Endothelial cell of umbilical vein (primary cell): ENCODE results near the gene LRCH1. TPM values are rescaled to one million over a fixed set of nuclear protein-coding genes. Genes with fewer than 3 reads are reported as not detected.

ENCODE experiments used
- BruUV-seq: library from RNA; stranded (reverse); fragments of 400-500 nt; replicated peaks from 2 replicates; lab custom pipeline; 2021; lab: Mats Ljungman, UMichigan
- CTCF ChIA-PET: fragments of 300-600, 350-600 bp; sonication (Branson Sonifier 250); formaldehyde crosslinking; loops from one replicate; lab custom pipeline; 2021; ENCODE audit warnings: antibody characterized with exemption, inconsistent platforms; lab: Charles Lee
- POLR2A ChIA-PET: fragments of 300-600, 350-600 bp; sonication (Branson Sonifier 250); formaldehyde crosslinking; loops from one replicate; lab custom pipeline; 2021; ENCODE audit warnings: antibody characterized with exemption, inconsistent platforms; lab: Charles Lee
- DNase-seq: peaks from one replicate; pipeline ENCODE4 v3.0.0-alpha.2; 2011; ENCODE audit warnings: low read depth, low spot score
- FAIRE-seq: peaks from 2 replicates; lab custom pipeline; 2011; peaks lifted over from hg19 to GRCh38; lab: Jason Lieb, UNC
- H2AFZ ChIP-seq: 2 replicates; pipeline ENCODE4 v1.6.0; 2012; ENCODE audit warnings: low read depth, low read length, control low read depth, inconsistent platforms
- H3K27ac ChIP-seq: 2 replicates; pipeline ENCODE4 v1.5.1; 2011; ENCODE audit warnings: low read depth, mild to moderate bottlenecking, control low read depth, low read length, moderate library complexity; ENCODE audit not compliant: insufficient read depth
- H3K27me3 ChIP-seq, 2 experiments: 2 replicates each; pipeline versions ENCODE4 v1.6.0 to v1.6.1; 2011; ENCODE audit warnings: low read length in 2 of 2, mixed read lengths in 1 of 2; ENCODE audit not compliant: control insufficient read depth in 2 of 2, insufficient read depth in 2 of 2
- H3K36me3 ChIP-seq, 2 experiments: 2 replicates in 1 of 2; 3 replicates in 1 of 2; pipeline ENCODE4 v1.5.1; 2011; ENCODE audit warnings: low read length in 2 of 2, mild to moderate bottlenecking in 1 of 2, moderate library complexity in 1 of 2; ENCODE audit not compliant: control insufficient read depth in 2 of 2, insufficient read depth in 2 of 2; ENCODE audit errors: extremely low read depth in 1 of 2
- H3K4me1 ChIP-seq: 3 replicates; pipeline ENCODE4 v1.5.1; 2011; ENCODE audit warnings: mild to moderate bottlenecking, low read length; ENCODE audit not compliant: control insufficient read depth, insufficient read depth; ENCODE audit errors: extremely low read depth
- H3K4me2 ChIP-seq: 2 replicates; pipeline ENCODE4 v1.6.1; 2011; ENCODE audit warnings: low read length, control low read depth, mixed read lengths; ENCODE audit not compliant: insufficient read depth
- H3K4me3 ChIP-seq, 3 experiments: fragments of 200-600 bp in 1 of 3; sonication (generic), shearing (Covaris generic) in 1 of 3; replicated peaks in 1 of 3; 2 replicates each; pipeline ENCODE4 v1.5.1; 2011 to 2016; ENCODE audit warnings: control low read depth in 3 of 3, low read length in 3 of 3, mild to moderate bottlenecking in 2 of 3, inconsistent platforms in 1 of 3, low read depth in 1 of 3, moderate library complexity in 1 of 3; ENCODE audit not compliant: insufficient read depth in 1 of 3
- H3K79me2 ChIP-seq: 2 replicates; pipeline ENCODE4 v1.6.0; 2012; ENCODE audit warnings: low read length, inconsistent platforms; ENCODE audit not compliant: control insufficient read depth, insufficient read depth
- H3K9ac ChIP-seq: replicated peaks from 2 replicates; pipeline ENCODE3; 2011; ENCODE audit warnings: low read length, control low read depth; ENCODE audit not compliant: insufficient read depth; ENCODE audit errors: extremely low read depth
- H3K9me1 ChIP-seq: replicated peaks from 3 replicates; pipeline ENCODE4 v1.6.0; 2011; ENCODE audit warnings: mild to moderate bottlenecking, low read length; ENCODE audit not compliant: control insufficient read depth, insufficient read depth; ENCODE audit errors: extremely low read depth
- H3K9me3 ChIP-seq: replicated peaks from 2 replicates; pipeline ENCODE4 v1.5.1; 2012; ENCODE audit warnings: low read length, inconsistent platforms; ENCODE audit not compliant: control insufficient read depth, insufficient read depth
- H4K20me1 ChIP-seq: replicated peaks from 2 replicates; pipeline ENCODE3; 2011; ENCODE audit warnings: mild to moderate bottlenecking, low read length; ENCODE audit not compliant: control insufficient read depth, insufficient read depth; ENCODE audit errors: extremely low read depth
- EZH2 ChIP-seq: IDR thresholded peaks from 2 replicates; pipeline ENCODE4 v1.6.1; 2012; ENCODE audit warnings: borderline replicate concordance, low read depth, mild to moderate bottlenecking, moderate library complexity, low read length, inconsistent platforms; ENCODE audit not compliant: severe bottlenecking
- FOS ChIP-seq: IDR thresholded peaks from 2 replicates; pipeline ENCODE4 v1.6.1; 2011; ENCODE audit warnings: mild to moderate bottlenecking, low read length, moderate library complexity, borderline replicate concordance; ENCODE audit not compliant: insufficient read depth
- GATA2 ChIP-seq: IDR thresholded peaks from 2 replicates; pipeline ENCODE4 v1.7.0; 2011; ENCODE audit warnings: low read depth, mild to moderate bottlenecking, moderate library complexity, mixed read lengths, low read length; ENCODE audit not compliant: insufficient read length, insufficient read depth
- JUN ChIP-seq: IDR thresholded peaks from 2 replicates; pipeline ENCODE4 v1.6.1; 2011; ENCODE audit warnings: borderline replicate concordance, low read depth; ENCODE audit not compliant: insufficient read length, insufficient read depth
- MYC ChIP-seq: IDR thresholded peaks from one replicate; pipeline ENCODE4 v1.6.1; 2011; ENCODE audit warnings: mild to moderate bottlenecking, low read depth, low read length
- POLR2A ChIP-seq: IDR thresholded peaks from 2 replicates; pipeline ENCODE4 v1.6.1; 2012; ENCODE audit warnings: low read depth, mild to moderate bottlenecking, control low read depth, low read length
- POLR2AphosphoS5 ChIP-seq: IDR thresholded peaks from 2 replicates; pipeline ENCODE4 v1.6.1; 2012; ENCODE audit warnings: low read depth, mild to moderate bottlenecking, control low read depth, low read length, moderate library complexity; ENCODE audit not compliant: insufficient read depth
- dilution Hi-C: fragments of 300-500 bp; cut with MboI; formaldehyde crosslinking; loops from one replicate; pipeline ENCODE4 v1.15.0; 2019; ENCODE audit warnings: low sequenced_read_pairs; ENCODE audit not compliant: extremely low pct_ligation_motif_present
- intact Hi-C: fragments of 100-400 bp; cut with micrococcal nuclease; formaldehyde crosslinking; loops from one replicate; pipeline ENCODE4 v1.10.0; 2022
- polyA plus RNA-seq, 4 experiments: library from polyadenylated mRNA; depleted of rRNA in 3 of 4; stranded (reverse) in 3 of 4; unstranded in 1 of 4; fragments of >200 nt; gene quantifications; 2 replicates each; pipeline versions ENCODE4 v1.2.1 to v1.2.3, GENCODE V29; 2011 to 2012; ENCODE audit warnings: missing spikeins in 1 of 4
- total RNA-seq: library from RNA; stranded (reverse); gene quantifications from 2 replicates; pipeline ENCODE4 v1.2.3, GENCODE V29; 2021
- TF ChIP-seq, protein P1 (sequence below), 2 donors: IDR thresholded peaks; 1 replicate in 1 of 2; 2 replicates in 1 of 2; pipeline ENCODE4 v1.5.1; 2011; ENCODE audit warnings: low read length in 2 of 2, mild to moderate bottlenecking in 2 of 2, moderate library complexity in 2 of 2, control low read depth in 1 of 2, inconsistent platforms in 1 of 2, low read depth in 1 of 2; ENCODE audit not compliant: insufficient read depth in 1 of 2; ENCODE audit errors: extremely low read depth in 1 of 2
- TF ChIP-seq, protein P2 (sequence below): IDR thresholded peaks from 2 replicates; pipeline ENCODE4 v1.6.1; 2011; ENCODE audit not compliant: insufficient read depth, insufficient read length

Gene LRCH1
- total and polyA plus RNA-seq, 2 donors (not counting 3 experiments of a cell fraction or from before 2014, with no cell fraction given): 5.4 to 16.5 TPM

DNA sequence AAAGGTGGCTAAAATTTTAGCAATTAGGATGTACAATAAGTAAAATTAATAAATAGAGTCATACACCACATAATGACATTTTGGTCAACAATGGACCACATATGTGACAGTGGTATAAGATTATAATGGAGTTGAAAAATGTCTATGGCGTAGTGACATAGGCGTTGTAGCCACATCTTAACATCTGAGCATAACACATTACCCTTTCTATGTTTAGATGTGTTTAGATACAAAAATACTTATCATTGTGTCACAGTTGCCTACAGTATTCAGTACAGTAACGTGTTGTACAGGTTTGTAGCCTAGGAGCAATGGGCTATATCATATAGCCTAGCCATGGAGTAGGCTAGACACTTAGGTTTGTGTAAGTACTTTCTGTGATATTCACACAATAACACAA is 111.2 kb downstream of the LRCH1 start:
- H2AFZ ChIP-seq: no peak overlapping the region
- peaks cover 19% of the 10 kb centered on the region for H3K79me2 ChIP-seq
- no peak overlapping the region for H3K9ac ChIP-seq
- H3K27ac ChIP-seq: peak overlapping the region; percentile 69
- intact Hi-C loops (no loop called here), dilution Hi-C loops (no loop called here)
- H3K4me3 ChIP-seq: no peak overlapping the region
- no peaks in the 10 kb centered on the region for H3K9me3 ChIP-seq
- BruUV-seq: TSS peak; percentile 13
- TF ChIP-seq POLR2AphosphoS5 (no peak), GATA2 (no peak), POLR2A (no peak), MYC (no peak), FOS (no peak), JUN (no peak), EZH2 (no peak)
- TF ChIP-seq, protein P1, sequence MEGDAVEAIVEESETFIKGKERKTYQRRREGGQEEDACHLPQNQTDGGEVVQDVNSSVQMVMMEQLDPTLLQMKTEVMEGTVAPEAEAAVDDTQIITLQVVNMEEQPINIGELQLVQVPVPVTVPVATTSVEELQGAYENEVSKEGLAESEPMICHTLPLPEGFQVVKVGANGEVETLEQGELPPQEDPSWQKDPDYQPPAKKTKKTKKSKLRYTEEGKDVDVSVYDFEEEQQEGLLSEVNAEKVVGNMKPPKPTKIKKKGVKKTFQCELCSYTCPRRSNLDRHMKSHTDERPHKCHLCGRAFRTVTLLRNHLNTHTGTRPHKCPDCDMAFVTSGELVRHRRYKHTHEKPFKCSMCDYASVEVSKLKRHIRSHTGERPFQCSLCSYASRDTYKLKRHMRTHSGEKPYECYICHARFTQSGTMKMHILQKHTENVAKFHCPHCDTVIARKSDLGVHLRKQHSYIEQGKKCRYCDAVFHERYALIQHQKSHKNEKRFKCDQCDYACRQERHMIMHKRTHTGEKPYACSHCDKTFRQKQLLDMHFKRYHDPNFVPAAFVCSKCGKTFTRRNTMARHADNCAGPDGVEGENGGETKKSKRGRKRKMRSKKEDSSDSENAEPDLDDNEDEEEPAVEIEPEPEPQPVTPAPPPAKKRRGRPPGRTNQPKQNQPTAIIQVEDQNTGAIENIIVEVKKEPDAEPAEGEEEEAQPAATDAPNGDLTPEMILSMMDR (IDR thresholded peaks at IDR 0.05; ENCODE audit: extremely low read depth in 1 of 2, insufficient read depth in 1 of 2, low read depth in 1 of 2, low read length in 2 of 2): no peak
- TF ChIP-seq, protein P2, sequence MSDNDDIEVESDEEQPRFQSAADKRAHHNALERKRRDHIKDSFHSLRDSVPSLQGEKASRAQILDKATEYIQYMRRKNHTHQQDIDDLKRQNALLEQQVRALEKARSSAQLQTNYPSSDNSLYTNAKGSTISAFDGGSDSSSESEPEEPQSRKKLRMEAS: no peak
- ChIA-PET CTCF (interaction anchor here (1.1 to 1.9 kb wide), 5 partner anchors 10 to 113 kb away, joined by 3 to 6 read pairs (median 3); no protein-coding TSS in a partner anchor), POLR2A (no interaction called here)
- FAIRE-seq (no peak), DNase-seq (no peak)
- no peak overlapping the region for H3K4me2 ChIP-seq
- no peaks in the 10 kb centered on the region for H3K27me3 ChIP-seq
- H4K20me1 ChIP-seq: no peaks in the 10 kb centered on the region
- H3K4me1 ChIP-seq: peaks cover 47% of the 10 kb centered on the region
- no peaks in the 10 kb centered on the region for H3K36me3 ChIP-seq
- H3K9me1 ChIP-seq: no peaks in the 10 kb centered on the region
